EH (cell line): ENCODE results near the gene ETV5.

ENCODE experiments used
- DNase-seq: peaks from one replicate; pipeline ENCODE4 v3.0.0-alpha.2; 2015; ENCODE audit warnings: low read depth

The ETV5 gene

GRCh38 chr3:186108941-186109865 is at the start of gene ETV5:
TSS of gene ETV5 (minus strand) at chr3:186109089. CDS start at chr3:186105868, 3,221 bp downstream.
- DNase-seq, result peak; percentile 100

GRCh38 chr3:186154641-186155040 is 45.8 kb upstream of the ETV5 start:
- DNase-seq, result no peak

GRCh38 chr3:186152889-186153292 is 44.0 kb upstream of the ETV5 start:
- DNase-seq, result no peak

- no peak for DNase-seq
Observed at GRCh38 chr3:186152361-186152798, 43.5 kb upstream of the ETV5 start.

GRCh38 chr3:186151077-186151971 is 42.4 kb upstream of the ETV5 start:
- no peak for DNase-seq

- DNase-seq, result no peak
Observed at GRCh38 chr3:186150041-186150830, 41.3 kb upstream of the ETV5 start.

GRCh38 chr3:186149319-186149960 is 40.6 kb upstream of the ETV5 start:
- no peak for DNase-seq

- no peak for DNase-seq
Observed at GRCh38 chr3:186144257-186144656, 35.4 kb upstream of the ETV5 start.

- no peak for DNase-seq
Observed at GRCh38 chr3:186143250-186143649, 34.4 kb upstream of the ETV5 start.

- no peak for DNase-seq
Observed at GRCh38 chr3:186142393-186142932, 33.6 kb upstream of the ETV5 start.

- DNase-seq, result no peak
Observed at GRCh38 chr3:186141790-186142189, 32.9 kb upstream of the ETV5 start.

- no peak for DNase-seq
Observed at GRCh38 chr3:186138272-186138981, 29.5 kb upstream of the ETV5 start.

- DNase-seq, result no peak
Observed at GRCh38 chr3:186137051-186137685, 28.3 kb upstream of the ETV5 start.

- DNase-seq, result no peak
Observed at GRCh38 chr3:186133980-186134379, 25.1 kb upstream of the ETV5 start.

GRCh38 chr3:186132487-186132886 is 23.6 kb upstream of the ETV5 start:
- no peak for DNase-seq

GRCh38 chr3:186129206-186129605 is 20.3 kb upstream of the ETV5 start:
- DNase-seq, result no peak

GRCh38 chr3:186128158-186128557 is 19.3 kb upstream of the ETV5 start:
- no peak for DNase-seq

GRCh38 chr3:186127463-186127862 is 18.6 kb upstream of the ETV5 start:
- no peak for DNase-seq

GRCh38 chr3:186125118-186125517 is 16.2 kb upstream of the ETV5 start:
- no peak for DNase-seq

- no peak for DNase-seq
Observed at GRCh38 chr3:186124592-186124991, 15.7 kb upstream of the ETV5 start.
